ENCODE data around the gene HLA-DMA. TPM values are rescaled to one million over a fixed set of nuclear protein-coding genes. Genes with fewer than 3 reads are reported as not detected.

HLA-DMA gene
- total RNA-seq, 1 experiment from 2014 or later = 104 TPM

GRCh38 chr6:32971581-32972352, 18.9 kb upstream of the HLA-DMA start:
- BruUV-seq (replicated peaks) = no TSS peak
- no peak for TF ChIP-seq CTCF (IDR thresholded peaks at IDR 0.05; ENCODE audit: unreplicated experiment)
- Mint-ChIP-seq H3K36me3 (ENCODE audit: insufficient read depth, unreplicated experiment) (peaks cover 100% of the 10 kb centered on the region), H3K4me3 (ENCODE audit: low read depth, unreplicated experiment) (peak overlapping the region; percentile 77), H3K9me3 (ENCODE audit: low read depth, unreplicated experiment) (no peaks in the 10 kb centered on the region), H3K4me1 (ENCODE audit: low read depth, unreplicated experiment) (peaks cover 33% of the 10 kb centered on the region), H3K27ac (ENCODE audit: unreplicated experiment) (peak overlapping the region; percentile 85), H3K27me3 (ENCODE audit: unreplicated experiment) (no peaks in the 10 kb centered on the region)
- intact Hi-C loops (cut with micrococcal nuclease; ENCODE audit: unreplicated experiment) = no loop called here
- peak; percentile 100 for DNase-seq
- CTCF ChIA-PET = interaction anchor here (0.6 to 11.8 kb wide), 15 partner anchors 13 to 776 kb away, joined by 3 to 143 read pairs (median 6); partner anchors contain the start of genes HLA-DMA, HLA-DMB, HSD17B8 and PSMB9

GRCh38 chr6:32971242-32971580, 18.3 kb upstream of the HLA-DMA start:
- Mint-ChIP-seq H3K36me3 (ENCODE audit: insufficient read depth, unreplicated experiment) (peaks cover 96% of the 10 kb centered on the region), H3K27ac (ENCODE audit: unreplicated experiment) (peak overlapping the region; percentile 85), H3K4me3 (ENCODE audit: low read depth, unreplicated experiment) (peak overlapping the region; percentile 77), H3K9me3 (ENCODE audit: low read depth, unreplicated experiment) (no peaks in the 10 kb centered on the region), H3K4me1 (ENCODE audit: low read depth, unreplicated experiment) (peaks cover 33% of the 10 kb centered on the region), H3K27me3 (ENCODE audit: unreplicated experiment) (no peaks in the 10 kb centered on the region)
- no peak for TF ChIP-seq CTCF (IDR thresholded peaks at IDR 0.05; ENCODE audit: unreplicated experiment)
- CTCF ChIA-PET = interaction anchor here (0.6 to 11.8 kb wide), 13 partner anchors 13 to 776 kb away, joined by 3 to 143 read pairs (median 7); partner anchors contain the start of genes HLA-DMA, HLA-DMB, HSD17B8 and PSMB9
- TSS peak; percentile 26 for BruUV-seq (replicated peaks)
- intact Hi-C loops (cut with micrococcal nuclease; ENCODE audit: unreplicated experiment) = no loop called here
- no peak for DNase-seq

DNA sequence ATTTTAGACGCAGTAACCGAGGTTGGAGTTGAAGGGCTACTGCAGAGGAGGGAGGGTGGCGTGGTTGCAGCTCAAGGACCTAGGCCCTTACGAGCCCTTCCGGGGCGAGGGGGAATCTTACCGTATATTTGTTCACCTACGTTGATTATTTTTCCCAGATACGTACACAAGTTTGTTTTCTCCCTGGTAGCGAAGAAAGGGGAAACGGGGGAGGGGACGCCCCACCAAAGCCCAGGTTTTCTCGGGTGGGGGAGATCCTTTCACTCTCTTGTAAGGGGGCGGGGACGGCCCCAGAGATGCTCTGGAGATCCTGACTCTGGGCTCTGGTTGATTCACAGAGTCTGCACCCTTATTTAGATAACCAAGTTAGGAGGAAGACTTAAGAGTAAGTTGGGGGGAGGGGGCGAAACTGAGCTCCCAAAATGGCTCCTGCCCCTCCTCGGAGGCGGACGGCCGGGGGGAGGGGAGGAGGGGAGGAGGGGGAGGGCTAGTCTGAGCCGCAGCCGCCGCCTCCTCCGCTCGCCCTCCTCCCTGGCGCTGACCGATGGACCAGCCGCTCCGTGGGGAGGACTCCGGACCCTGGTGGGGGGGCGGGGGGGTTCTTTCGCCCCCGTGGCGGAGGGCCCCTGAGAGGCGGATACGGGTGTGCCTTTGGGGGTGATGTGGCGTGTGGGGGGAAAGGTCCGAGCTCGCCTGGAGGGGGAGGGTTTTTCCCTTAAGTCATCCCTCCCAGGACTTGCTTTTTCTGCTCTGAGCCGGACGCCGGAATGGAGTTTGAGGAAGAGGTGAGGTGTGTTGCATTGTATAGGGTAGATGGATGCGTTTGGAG, 17.7 kb upstream of the HLA-DMA start:
- peaks cover 33% of the 10 kb centered on the region for H3K4me1 Mint-ChIP-seq (ENCODE audit: low read depth, unreplicated experiment)
- H3K4me3 Mint-ChIP-seq (ENCODE audit: low read depth, unreplicated experiment) = peak overlapping the region; percentile 77
- no peaks in the 10 kb centered on the region for H3K27me3 Mint-ChIP-seq (ENCODE audit: unreplicated experiment)
- TF ChIP-seq CTCF (IDR thresholded peaks at IDR 0.05; ENCODE audit: unreplicated experiment) = no peak
- H3K27ac Mint-ChIP-seq (ENCODE audit: unreplicated experiment) = peak overlapping the region; percentile 85
- DNase-seq = peak; percentile 93
- no peaks in the 10 kb centered on the region for H3K9me3 Mint-ChIP-seq (ENCODE audit: low read depth, unreplicated experiment)
- peaks cover 90% of the 10 kb centered on the region for H3K36me3 Mint-ChIP-seq (ENCODE audit: insufficient read depth, unreplicated experiment)
- no TSS peak for BruUV-seq (replicated peaks)
- CTCF ChIA-PET = interaction anchor here (0.7 to 11.8 kb wide), 7 partner anchors 14 to 132 kb away, joined by 3 to 143 read pairs (median 14); partner anchors contain the start of genes HLA-DMA, PSMB9, TAP1 and TAP2
- intact Hi-C loops (cut with micrococcal nuclease; ENCODE audit: unreplicated experiment) = no loop called here

DNA sequence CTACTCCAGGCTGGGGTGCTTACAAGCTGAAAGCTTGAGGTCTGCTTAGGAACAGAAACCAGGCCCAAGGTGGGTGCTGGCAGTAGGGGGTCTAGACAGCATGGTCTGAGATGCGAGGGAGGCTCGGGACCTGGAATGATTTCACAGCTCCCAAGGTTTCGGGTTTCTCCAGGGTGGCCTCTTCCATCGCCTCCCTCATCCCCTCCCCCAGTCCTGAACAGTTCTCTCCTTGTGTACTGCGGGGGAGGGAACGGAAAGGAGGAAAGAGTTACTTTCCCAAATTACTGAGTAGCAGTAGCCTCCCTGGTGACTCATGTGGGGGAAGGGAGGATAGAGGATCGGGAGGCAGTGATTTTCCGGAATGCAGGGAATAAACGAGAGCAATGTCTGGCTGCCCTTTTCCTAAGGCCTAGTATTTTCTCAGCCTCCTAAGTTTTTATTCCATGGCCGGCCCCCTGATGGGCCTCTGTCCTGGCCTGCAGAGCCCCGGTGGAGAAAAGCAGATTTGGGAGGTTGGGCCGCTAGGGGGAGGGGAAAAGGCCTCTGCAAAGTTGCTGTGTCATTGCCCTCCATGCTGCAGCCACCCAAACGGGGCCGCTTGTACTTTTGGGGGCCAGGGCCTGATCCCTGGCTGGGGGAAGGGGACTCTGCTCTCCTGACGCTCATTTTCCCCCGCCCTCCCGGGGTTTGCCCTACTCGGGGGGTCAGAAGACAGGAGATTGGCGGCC, 17.0 kb upstream of the HLA-DMA start:
- intact Hi-C loops (cut with micrococcal nuclease; ENCODE audit: unreplicated experiment) = no loop called here
- peak overlapping the region; percentile 85 for H3K27ac Mint-ChIP-seq (ENCODE audit: unreplicated experiment)
- H3K9me3 Mint-ChIP-seq (ENCODE audit: low read depth, unreplicated experiment) = no peaks in the 10 kb centered on the region
- H3K4me3 Mint-ChIP-seq (ENCODE audit: low read depth, unreplicated experiment) = peak overlapping the region; percentile 77
- DNase-seq = peak; percentile 93
- no peaks in the 10 kb centered on the region for H3K27me3 Mint-ChIP-seq (ENCODE audit: unreplicated experiment)
- H3K36me3 Mint-ChIP-seq (ENCODE audit: insufficient read depth, unreplicated experiment) = peaks cover 82% of the 10 kb centered on the region
- TF ChIP-seq CTCF (IDR thresholded peaks at IDR 0.05; ENCODE audit: unreplicated experiment) = peak; percentile 48
- CTCF ChIA-PET = interaction anchor here (0.5 to 11.8 kb wide), 8 partner anchors 15 to 784 kb away, joined by 3 to 143 read pairs (median 8); partner anchors contain the start of genes HLA-DMA, PSMB9, TAP1 and TAP2
- BruUV-seq (replicated peaks) = no TSS peak
- peaks cover 33% of the 10 kb centered on the region for H3K4me1 Mint-ChIP-seq (ENCODE audit: low read depth, unreplicated experiment)

Data from Calu3 (cell line).